HCT116 (cell line): ENCODE measurements around the gene RINL. TPM values are rescaled to one million over a fixed set of nuclear protein-coding genes. Genes with fewer than 3 reads are reported as not detected.

Source experiments
- ATAC-seq: fragments of 200-7000 bp; cut with Tn5 transposase; 2 replicates; pipeline ENCODE4 v1.9.1; 2020; ENCODE audit warnings: mild to moderate bottlenecking, moderate library complexity
- BruUV-seq: library from RNA; stranded (reverse); fragments of 400-500 nt; replicated peaks from 2 replicates; lab custom pipeline; 2021; lab: Mats Ljungman, UMichigan
- CTCF ChIA-PET: fragments of 300-600 bp; sonication (Branson Sonifier 250); formaldehyde crosslinking; loops from one replicate; lab custom pipeline; 2021; ENCODE audit warnings: antibody characterized with exemption; lab: Charles Lee
- POLR2A ChIA-PET: fragments of 300-600, 350-600 bp; sonication (Branson Sonifier 250); formaldehyde crosslinking; loops from one replicate; lab custom pipeline; 2021; ENCODE audit warnings: antibody characterized with exemption; lab: Charles Lee
- RAD21 ChIA-PET, 2 experiments: fragments of 300-600 bp; sonication (Branson Sonifier 250); formaldehyde crosslinking; loops; one replicate each; lab custom pipeline; 2023; ENCODE audit warnings: low total read pairs in 2 of 2; ENCODE audit not compliant: uncharacterized antibody in 2 of 2, unreplicated experiment in 2 of 2, low non-redundant PET in 1 of 2; lab: Charles Lee
- DNase-seq: peaks from one replicate; pipeline ENCODE4 v3.0.0-alpha.2; 2010; ENCODE audit warnings: low read depth, low spot score
- H2AFZ ChIP-seq: fragments of 200-600 bp; shearing (Covaris generic), sonication (generic); 2 replicates; pipeline ENCODE4 v1.6.1; 2017; ENCODE audit warnings: low read depth, mixed run types, mixed read lengths, antibody characterized with exemption, low read length; ENCODE audit not compliant: poor library complexity, severe bottlenecking
- H3K27ac ChIP-seq: 2 replicates; pipeline ENCODE4 v1.5.1; 2012; ENCODE audit warnings: low read depth, low read length
- H3K27me3 ChIP-seq: fragments of 200-600 bp; sonication (generic); 2 replicates; pipeline ENCODE4 v1.6.1; 2016; ENCODE audit warnings: mixed run types, low read length, mixed read lengths; ENCODE audit not compliant: insufficient read depth
- H3K36me3 ChIP-seq, 2 experiments: fragments of 200-500 bp in 1 of 2; fragments of 200-600 bp in 1 of 2; sonication (Bioruptor generic) in 1 of 2; sonication (generic) in 1 of 2; 2 replicates each; pipeline versions ENCODE4 v1.5.1 to v1.6.1; 2014 to 2016; ENCODE audit warnings: low read length in 2 of 2, inconsistent platforms in 1 of 2, mixed read lengths in 1 of 2, mixed run types in 1 of 2; ENCODE audit not compliant: insufficient read depth in 2 of 2, control insufficient read depth in 1 of 2
- H3K4me1 ChIP-seq, 2 experiments: fragments of 200-600 bp in 1 of 2; sonication (generic) in 1 of 2; 2 replicates each; pipeline versions ENCODE4 v1.5.1 to v1.6.1; 2012 to 2017; ENCODE audit warnings: low read length in 2 of 2, inconsistent platforms in 1 of 2, mild to moderate bottlenecking in 1 of 2, mixed read lengths in 1 of 2, mixed run types in 1 of 2, moderate library complexity in 1 of 2; ENCODE audit not compliant: insufficient read depth in 2 of 2, control insufficient read depth in 1 of 2
- H3K4me2 ChIP-seq: fragments of 200-600 bp; sonication (generic); 2 replicates; pipeline ENCODE4 v1.6.1; 2017; ENCODE audit warnings: mixed run types, low read length, mixed read lengths
- H3K4me3 ChIP-seq, 2 experiments: fragments of 200-600 bp in 1 of 2; sonication (generic) in 1 of 2; replicated peaks in 1 of 2; 2 replicates each; pipeline ENCODE4 v1.5.1; 2011 to 2016; ENCODE audit warnings: low read length in 2 of 2, control low read depth in 1 of 2, low read depth in 1 of 2, mild to moderate bottlenecking in 1 of 2, mixed read lengths in 1 of 2, mixed run types in 1 of 2
- H3K79me2 ChIP-seq: fragments of 200-600 bp; sonication (generic); 2 replicates; pipeline ENCODE4 v1.6.1; 2017; ENCODE audit warnings: mild to moderate bottlenecking, mixed run types, low read length, moderate library complexity, mixed read lengths; ENCODE audit not compliant: insufficient read depth
- H3K9ac ChIP-seq: fragments of 200-600 bp; sonication (generic); 2 replicates; pipeline ENCODE4 v1.6.1; 2016; ENCODE audit warnings: low read length, mixed read lengths
- H3K9me2 ChIP-seq: fragments of 200-600 bp; sonication (generic), shearing (Covaris generic); 2 replicates; pipeline ENCODE4 v1.6.1; 2017; ENCODE audit warnings: mixed run types, mild to moderate bottlenecking, moderate library complexity; ENCODE audit not compliant: insufficient read depth
- H3K9me3 ChIP-seq, 2 experiments: fragments of 200-500 bp in 1 of 2; fragments of 200-600 bp in 1 of 2; sonication (Bioruptor generic) in 1 of 2; sonication (generic) in 1 of 2; 2 replicates each; pipeline ENCODE4 v1.6.1; 2014 to 2017; ENCODE audit warnings: low read length in 2 of 2, mixed read lengths in 2 of 2, inconsistent platforms in 1 of 2, low read depth in 1 of 2, mild to moderate bottlenecking in 1 of 2, mixed run types in 1 of 2, moderate library complexity in 1 of 2; ENCODE audit not compliant: control insufficient read depth in 1 of 2, insufficient read depth in 1 of 2
- H4K20me1 ChIP-seq: fragments of 200-600 bp; sonication (generic), shearing (Covaris generic); 2 replicates; pipeline ENCODE4 v1.6.1; 2017; ENCODE audit warnings: mixed run types, mild to moderate bottlenecking, moderate library complexity; ENCODE audit not compliant: insufficient read depth
- ATF3 ChIP-seq: IDR thresholded peaks from 2 replicates; pipeline ENCODE4 v1.6.1; 2012
- CBX3 ChIP-seq: IDR thresholded peaks from 2 replicates; pipeline ENCODE4 v1.6.1; 2012; ENCODE audit warnings: low read depth
- CTCF ChIP-seq, 3 experiments: fragments of 200-600 bp in 1 of 3; sonication (generic) in 1 of 3; IDR thresholded peaks in 2 of 3; conservative IDR thresholded peaks in 1 of 3; 2 replicates each; pipeline ENCODE4 v1.5.1; 2012 to 2017; ENCODE audit warnings: low read depth in 2 of 3, low read length in 2 of 3, antibody characterized with exemption in 1 of 3, borderline replicate concordance in 1 of 3, control low read depth in 1 of 3, mild to moderate bottlenecking in 1 of 3, mixed read lengths in 1 of 3, mixed run types in 1 of 3, moderate library complexity in 1 of 3; ENCODE audit not compliant: insufficient read depth in 1 of 3
- EGR1 ChIP-seq: IDR thresholded peaks from 2 replicates; pipeline ENCODE4 v1.6.1; 2012; ENCODE audit warnings: low read depth
- ELF1 ChIP-seq: IDR thresholded peaks from 2 replicates; pipeline ENCODE4 v1.6.1; 2012; ENCODE audit warnings: low read depth, borderline replicate concordance
- JUND ChIP-seq: IDR thresholded peaks from 2 replicates; pipeline ENCODE4 v1.6.1; 2012
- MAX ChIP-seq: IDR thresholded peaks from 2 replicates; pipeline ENCODE4 v1.6.1; 2012
- POLR2A ChIP-seq: IDR thresholded peaks from 2 replicates; pipeline ENCODE4 v1.7.0; 2011; ENCODE audit warnings: borderline replicate concordance; ENCODE audit not compliant: insufficient read depth, insufficient read length; ENCODE audit errors: extremely low read depth
- POLR2AphosphoS5 ChIP-seq: IDR thresholded peaks from 2 replicates; pipeline ENCODE4 v1.6.1; 2011; ENCODE audit warnings: mild to moderate bottlenecking, low read depth, low read length, moderate library complexity
- REST ChIP-seq: IDR thresholded peaks from 2 replicates; pipeline ENCODE4 v1.6.1; 2012; ENCODE audit warnings: low read depth
- SIN3A ChIP-seq: IDR thresholded peaks from 2 replicates; pipeline ENCODE4 v1.6.1; 2012; ENCODE audit warnings: low read depth
- SP1 ChIP-seq: IDR thresholded peaks from 2 replicates; pipeline ENCODE4 v1.6.1; 2012; ENCODE audit warnings: low read depth
- SRF ChIP-seq: IDR thresholded peaks from 2 replicates; pipeline ENCODE4 v1.6.1; 2012; ENCODE audit warnings: low read depth
- YY1 ChIP-seq: IDR thresholded peaks from 2 replicates; pipeline ENCODE4 v1.6.1; 2011; ENCODE audit warnings: low read length, low read depth, moderate library complexity, mild to moderate bottlenecking; ENCODE audit not compliant: insufficient replicate concordance; ENCODE audit errors: extremely low read depth
- ZFX ChIP-seq: fragments of 450-650 bp; IDR thresholded peaks from 2 replicates; pipeline ENCODE4 v1.6.1; 2017
- intact Hi-C: fragments of 100-400 bp; cut with micrococcal nuclease; formaldehyde crosslinking; loops from 2 replicates; pipeline ENCODE4 v1.10.0; 2022
- total RNA-seq: library from RNA; stranded (reverse); gene quantifications from one replicate; pipeline ENCODE4 v1.2.1, GENCODE V29; 2021; ENCODE audit not compliant: unreplicated experiment

Gene RINL
- total RNA-seq, 1 experiment from 2014 or later = 28.6 TPM

GRCh38 chr19:38920602-38921419 lies 42.7 kb upstream of the RINL start:
- no peaks in the 10 kb centered on the region for H3K9me3 ChIP-seq
- RAD21 ChIA-PET = no interaction called here
- no peak overlapping the region for H3K4me3 ChIP-seq
- no peak overlapping the region for H2AFZ ChIP-seq
- peaks cover 12 to 19% of the 10 kb centered on the region in 2 experiments for H3K36me3 ChIP-seq
- intact Hi-C loops = no loop called here
- H3K27ac ChIP-seq = no peak overlapping the region
- H3K79me2 ChIP-seq = no peaks in the 10 kb centered on the region
- no peak for TF ChIP-seq CTCF (IDR thresholded peaks at IDR 0.05 in 2 of 3, conservative IDR thresholded peaks at IDR 0.05 in 1 of 3; ENCODE audit: borderline replicate concordance in 1 of 3, insufficient read depth in 1 of 3, low read depth in 2 of 3, low read length in 2 of 3)
- TF ChIP-seq ATF3 = no peak
- no peak for TF ChIP-seq JUND
- TF ChIP-seq ZFX = no peak
- TF ChIP-seq REST = no peak
- no peak for TF ChIP-seq SP1
- TF ChIP-seq MAX = no peak
- no peak for TF ChIP-seq POLR2AphosphoS5
- no peak for TF ChIP-seq SIN3A
- TF ChIP-seq EGR1 = no peak
- TF ChIP-seq YY1 = no peak
- TF ChIP-seq POLR2A = no peak
- TF ChIP-seq SRF = no peak
- TF ChIP-seq CBX3 = no peak
- TF ChIP-seq ELF1 = no peak
- TF ChIP-seq, all 23 proteins: peak for 0
- ATAC-seq (no peak), DNase-seq (no peak)
- CTCF ChIA-PET = interaction anchor here (1.1 to 2.3 kb wide), 2 partner anchors 9 to 10 kb away, joined by 4 to 10 read pairs; partner anchors contain the start of genes MRPS12 and SARS2
- Histone ChIP-seq H3K4me2 (no peak overlapping the region), H3K9ac (no peak overlapping the region), H3K27me3 (no peaks in the 10 kb centered on the region), H4K20me1 (no peaks in the 10 kb centered on the region), H3K9me2 (no peaks in the 10 kb centered on the region), H3K4me1 (no peaks in the 10 kb centered on the region)
- POLR2A ChIA-PET = no interaction called here
- no TSS peak for BruUV-seq
